Measurements from ENCODE around the gene FREM2. TPM values are rescaled to one million over a fixed set of nuclear protein-coding genes. Genes with fewer than 3 reads are reported as not detected.

Gene FREM2
- total and polyA plus RNA-seq, 2 of the 13 experiments (the other 11 are each of a cell fraction or from before 2014, with no cell fraction given): not detected

GRCh38 chr13:38856065-38856464, 169.2 kb downstream of the FREM2 start (continued):
- TF ChIP-seq HES4 (CRISPR knock-in tag; IDR thresholded peaks at IDR 0.05; ENCODE audit: borderline replicate concordance) (no peak), REPIN1 (CRISPR knock-in tag; IDR thresholded peaks at IDR 0.05; ENCODE audit: borderline replicate concordance, low read depth) (no peak), KAT8 (CRISPR knock-in tag; IDR thresholded peaks at IDR 0.05) (no peak), ZNF546 (CRISPR knock-in tag; conservative IDR thresholded peaks at IDR 0.05) (no peak), KLF16 (CRISPR knock-in tag; IDR thresholded peaks at IDR 0.05) (no peak)

GRCh38 chr13:38862443-38862842, 175.6 kb downstream of the FREM2 start:
- in situ Hi-C loops (cut with HindIII; ENCODE audit: extremely low pct_ligation_motif_present, low pct_unique_long_range_greater_than_20kb) (no loop called here), intact Hi-C loops (cut with micrococcal nuclease; ENCODE audit: unreplicated experiment) (no loop called here)
- FAIRE-seq (no peak), DNase-seq (ENCODE audit: low spot score) (no peak), ATAC-seq (no peak)
- Histone ChIP-seq H3K4me2 (ENCODE audit: low read depth, low read length) (no peak overlapping the region), H3K27me3 (ENCODE audit: control insufficient read depth in 1 of 2, insufficient read depth in 2 of 2, low read length in 2 of 2) (no peaks in the 10 kb centered on the region), H2AFZ (ENCODE audit: low read length) (no peak overlapping the region), H4K20me1 (ENCODE audit: insufficient read depth, low read length) (no peaks in the 10 kb centered on the region), H3K9ac (ENCODE audit: insufficient read depth, low read depth, low read length) (no peak overlapping the region), H3K9me3 (ENCODE audit: low read length) (no peaks in the 10 kb centered on the region), H3K27ac (ENCODE audit: extremely low read length, insufficient read depth, low read length) (no peak overlapping the region), H3K36me3 (replicated peaks in 1 of 2; ENCODE audit: control insufficient read depth in 1 of 2, insufficient read depth in 2 of 2, low read length in 2 of 2) (no peaks in the 10 kb centered on the region), H3K4me3 (replicated peaks in 1 of 3; ENCODE audit: insufficient read depth in 1 of 3, low read depth in 2 of 3, low read length in 3 of 3) (no peak overlapping the region), H3K79me2 (ENCODE audit: insufficient read depth, low read length) (no peaks in the 10 kb centered on the region), H3K4me1 (ENCODE audit: insufficient read depth, low read length) (no peaks in the 10 kb centered on the region)
- no TSS peak for BruUV-seq (replicated peaks)
- TF ChIP-seq ZBTB49 (CRISPR knock-in tag; IDR thresholded peaks at IDR 0.05; ENCODE audit: borderline replicate concordance) (no peak), ZNF629 (CRISPR knock-in tag; conservative IDR thresholded peaks at IDR 0.05) (no peak), ZNF350 (CRISPR knock-in tag; IDR thresholded peaks at IDR 0.05; ENCODE audit: borderline replicate concordance, low read depth) (no peak), ZNF142 (CRISPR knock-in tag; IDR thresholded peaks at IDR 0.05) (no peak)
- ChIA-PET POLR2A (no interaction called here), CTCF (ENCODE audit: low intra/inter-chr PET ratio, low total read pairs) (no interaction called here)
- 11% methylated on average over 2 of the region's 2 CpGs for WGBS (ENCODE audit: low lambda C conversion rate)
